ENCODE measurements around the gene SLF1.

DNA sequence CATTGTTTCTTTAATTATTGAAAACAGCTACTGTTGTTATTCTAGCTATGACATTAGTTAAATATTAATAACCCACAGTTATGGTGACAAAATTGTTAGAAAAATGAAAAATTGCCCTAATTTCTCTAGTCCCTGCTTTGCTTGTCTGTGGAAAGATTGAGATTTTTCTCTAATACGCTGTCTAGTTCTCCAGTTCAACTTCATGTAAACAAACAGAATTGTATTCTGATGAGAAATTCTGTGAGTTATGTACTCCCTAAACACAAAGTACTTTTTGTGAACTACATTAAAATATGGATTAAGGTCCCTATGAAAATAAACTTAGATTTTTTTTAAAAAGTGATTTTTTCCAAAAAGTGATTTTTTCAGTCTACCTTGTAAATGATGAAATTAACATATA is 8.7 kb downstream of the SLF1 start:
- TF ChIP-seq, protein P1, sequence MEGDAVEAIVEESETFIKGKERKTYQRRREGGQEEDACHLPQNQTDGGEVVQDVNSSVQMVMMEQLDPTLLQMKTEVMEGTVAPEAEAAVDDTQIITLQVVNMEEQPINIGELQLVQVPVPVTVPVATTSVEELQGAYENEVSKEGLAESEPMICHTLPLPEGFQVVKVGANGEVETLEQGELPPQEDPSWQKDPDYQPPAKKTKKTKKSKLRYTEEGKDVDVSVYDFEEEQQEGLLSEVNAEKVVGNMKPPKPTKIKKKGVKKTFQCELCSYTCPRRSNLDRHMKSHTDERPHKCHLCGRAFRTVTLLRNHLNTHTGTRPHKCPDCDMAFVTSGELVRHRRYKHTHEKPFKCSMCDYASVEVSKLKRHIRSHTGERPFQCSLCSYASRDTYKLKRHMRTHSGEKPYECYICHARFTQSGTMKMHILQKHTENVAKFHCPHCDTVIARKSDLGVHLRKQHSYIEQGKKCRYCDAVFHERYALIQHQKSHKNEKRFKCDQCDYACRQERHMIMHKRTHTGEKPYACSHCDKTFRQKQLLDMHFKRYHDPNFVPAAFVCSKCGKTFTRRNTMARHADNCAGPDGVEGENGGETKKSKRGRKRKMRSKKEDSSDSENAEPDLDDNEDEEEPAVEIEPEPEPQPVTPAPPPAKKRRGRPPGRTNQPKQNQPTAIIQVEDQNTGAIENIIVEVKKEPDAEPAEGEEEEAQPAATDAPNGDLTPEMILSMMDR (IDR thresholded peaks at IDR 0.05): no peak
- no peak for TF ChIP-seq POLR2A (IDR thresholded peaks at IDR 0.05)
